Psoas muscle (tissue), 8 donors: ENCODE data around the gene DUSP8. TPM values are rescaled to one million over a fixed set of nuclear protein-coding genes. Genes with fewer than 3 reads are reported as not detected.

Source experiments
- ATAC-seq, 4 donors: fragments of 200-7000 bp; cut with Tn5 transposase; one replicate each; pipeline ENCODE4 v1.9.1; 2020; ENCODE audit warnings: moderate library complexity in 3 of 4, mild to moderate bottlenecking in 2 of 4
- DNase-seq, 2 donors: peaks; one replicate each; pipeline ENCODE4 v3.0.0-alpha.2; 2020
- H3K27ac ChIP-seq: fragments of 200-600 bp; one replicate; pipeline ENCODE4 v1.8.0; 2022
- H3K27me3 ChIP-seq, 3 donors: fragments of 200-600 bp in 1 of 3; one replicate each; pipeline versions ENCODE4 v1.6.1 to v1.8.0; 2013 to 2022; ENCODE audit warnings: low read length in 2 of 3, mild to moderate bottlenecking in 2 of 3, moderate library complexity in 1 of 3; ENCODE audit not compliant: insufficient read depth in 3 of 3
- H3K36me3 ChIP-seq, 2 donors: fragments of 200-600 bp in 1 of 2; one replicate each; pipeline versions ENCODE4 v1.6.1 to v1.8.0; 2013 to 2022; ENCODE audit warnings: low read depth in 1 of 2, mild to moderate bottlenecking in 1 of 2, moderate library complexity in 1 of 2; ENCODE audit not compliant: insufficient read depth in 1 of 2
- H3K4me1 ChIP-seq: fragments of 200-600 bp; one replicate; pipeline ENCODE4 v1.8.0; 2022
- H3K4me3 ChIP-seq: fragments of 200-600 bp; one replicate; pipeline ENCODE4 v1.8.0; 2022; ENCODE audit warnings: mild to moderate bottlenecking
- H3K9me3 ChIP-seq: fragments of 200-600 bp; one replicate; pipeline ENCODE4 v1.8.0; 2022
- WGBS, 3 donors: extraction: QIAGEN DNeasy Blood & Tissue Kit; methylation state at CpG; one replicate each; pipeline versions ENCODE4 v1.1.6 to v1.1.7; 2013; 5-methylcytosine and 5-hydroxymethylcytosine counted together
- intact Hi-C, 2 donors: fragments of 100-400 bp; cut with DNase I; formaldehyde crosslinking; loops; one replicate each; pipeline versions ENCODE4 v1.11.0 to v1.14.2; 2022
- polyA plus RNA-seq, 3 donors: library from polyadenylated mRNA; stranded (reverse); fragments of 200-250 nt; gene quantifications; one replicate each; pipeline ENCODE4 v1.2.3, GENCODE V29; 2013
- total RNA-seq, 4 donors: library from RNA; stranded (reverse); fragmentation: NEBNext Ultra II Directional in 2 of 4; extraction: Animal tissue kit (Norgen Biotek cat#: 25700) in 2 of 4; gene quantifications; one replicate each; pipeline versions ENCODE4 v1.2.1 to v1.2.4, GENCODE V29; 2021 to 2023
- TF ChIP-seq, protein P1 (sequence below): fragments of 200-600 bp; IDR thresholded peaks from one replicate; pipeline ENCODE4 v1.8.0; 2022; ENCODE audit warnings: antibody characterized with exemption
- donor health status: healthy with polysubstance abuse.
- donor health status: DM: no; HTN: no; CAD: no; lungs with moderate emphysema.
- donor health status: Bipolar disorder and iron deficiency.
- donor health status: healthy.
- donor health status: DM: yes; HTN: yes; CAD: no.
- donor health status: DM: no; HTN: no; CAD: no.
- donor health status: DM: no; HTN: no; CAD: no.
- donor health status: DM: yes; HTN: yes; CAD: no.

DUSP8 gene
- total and polyA plus RNA-seq, 7 donors = 1.0 to 15.2 (median 9.9) TPM

DNA sequence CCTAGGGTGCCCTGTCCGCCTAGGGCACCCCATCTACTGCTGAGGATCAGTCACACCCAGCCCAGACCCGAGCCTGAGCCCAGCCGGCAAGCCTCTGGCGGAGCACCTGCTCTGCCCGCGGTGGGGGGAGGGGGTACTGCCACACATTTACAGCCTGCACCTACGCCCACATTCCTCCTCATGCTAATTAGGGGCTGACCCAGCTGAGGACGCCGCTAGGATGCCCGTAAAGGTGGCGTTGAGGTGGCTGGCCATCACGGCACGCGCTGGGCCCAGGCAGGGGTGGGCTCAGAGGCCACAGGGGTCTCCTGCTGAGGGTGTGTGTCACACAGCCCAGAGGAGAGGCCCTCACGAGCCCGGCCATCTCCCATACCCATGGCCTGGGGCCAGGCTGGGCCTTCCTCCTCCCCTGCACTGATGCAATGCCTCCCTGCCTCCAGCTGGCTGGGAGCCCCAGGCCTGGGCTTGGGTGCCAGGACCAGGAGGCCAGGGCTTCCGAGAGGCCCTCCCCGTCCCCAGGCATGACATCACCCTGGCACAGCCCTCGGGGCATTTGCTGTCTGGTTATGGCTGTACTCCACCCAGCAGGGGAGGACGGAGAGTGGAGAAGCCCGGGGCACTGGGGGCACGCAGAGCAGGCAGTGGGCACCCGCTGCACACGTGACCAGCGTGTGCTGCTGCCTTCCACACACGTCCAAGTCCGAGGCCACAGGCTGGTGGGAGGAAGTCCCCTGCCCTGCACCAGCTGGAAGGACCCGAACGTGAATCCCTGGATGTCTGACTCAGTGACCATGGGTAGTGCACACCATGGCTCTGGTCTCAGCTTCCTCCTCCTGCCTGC is 12.7 kb downstream of the DUSP8 start:
- Histone ChIP-seq H3K4me3 (peak overlapping the region; percentile 42), H3K4me1 (peaks cover 40% of the 10 kb centered on the region), H3K36me3 (peaks cover 0 to 48% of the 10 kb centered on the region in 2 donors)

DNA sequence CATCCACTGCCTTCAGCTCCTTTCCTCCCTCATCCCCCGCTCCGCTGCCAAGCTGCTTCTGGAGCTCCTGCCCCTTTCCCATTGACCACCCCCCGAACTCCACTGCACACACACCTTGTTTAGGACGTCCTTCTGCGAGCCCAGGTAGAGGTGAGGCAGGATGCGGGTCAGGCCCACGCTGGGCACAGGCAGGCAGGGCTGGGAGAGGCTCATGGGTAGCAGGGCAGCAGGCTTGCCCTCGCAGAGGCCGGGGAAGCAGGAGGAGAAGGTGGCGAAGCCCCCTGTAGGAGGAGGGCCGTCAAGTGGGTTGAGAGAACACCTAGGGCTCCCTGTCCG is 13.3 kb downstream of the DUSP8 start:
- intact Hi-C loops = no loop called here
- H3K36me3 ChIP-seq = peaks cover 0 to 44% of the 10 kb centered on the region in 2 donors
- no peak for ATAC-seq
- peaks cover 38% of the 10 kb centered on the region for H3K4me1 ChIP-seq
- no peak for DNase-seq
- TF ChIP-seq, protein P1, sequence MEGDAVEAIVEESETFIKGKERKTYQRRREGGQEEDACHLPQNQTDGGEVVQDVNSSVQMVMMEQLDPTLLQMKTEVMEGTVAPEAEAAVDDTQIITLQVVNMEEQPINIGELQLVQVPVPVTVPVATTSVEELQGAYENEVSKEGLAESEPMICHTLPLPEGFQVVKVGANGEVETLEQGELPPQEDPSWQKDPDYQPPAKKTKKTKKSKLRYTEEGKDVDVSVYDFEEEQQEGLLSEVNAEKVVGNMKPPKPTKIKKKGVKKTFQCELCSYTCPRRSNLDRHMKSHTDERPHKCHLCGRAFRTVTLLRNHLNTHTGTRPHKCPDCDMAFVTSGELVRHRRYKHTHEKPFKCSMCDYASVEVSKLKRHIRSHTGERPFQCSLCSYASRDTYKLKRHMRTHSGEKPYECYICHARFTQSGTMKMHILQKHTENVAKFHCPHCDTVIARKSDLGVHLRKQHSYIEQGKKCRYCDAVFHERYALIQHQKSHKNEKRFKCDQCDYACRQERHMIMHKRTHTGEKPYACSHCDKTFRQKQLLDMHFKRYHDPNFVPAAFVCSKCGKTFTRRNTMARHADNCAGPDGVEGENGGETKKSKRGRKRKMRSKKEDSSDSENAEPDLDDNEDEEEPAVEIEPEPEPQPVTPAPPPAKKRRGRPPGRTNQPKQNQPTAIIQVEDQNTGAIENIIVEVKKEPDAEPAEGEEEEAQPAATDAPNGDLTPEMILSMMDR = no peak
- no peaks in the 10 kb centered on the region for H3K9me3 ChIP-seq
- peak overlapping the region; percentile 89 for H3K27ac ChIP-seq
- peak overlapping the region; percentile 42 for H3K4me3 ChIP-seq
- 48 to 53% (median 49%) methylated on average over 11 to 12 of the region's 12 CpGs for WGBS, 3 donors
- H3K27me3 ChIP-seq = no peaks in the 10 kb centered on the region

More for the DNA sequence above, 12.7 kb downstream of the DUSP8 start:
- DNase-seq (peak; percentile 94 to 97), ATAC-seq (peak; percentile 90 to 92 (median 92))
- WGBS, 3 donors = 19 to 35% (median 22%) methylated on average over 26 to 29 of the region's 29 CpGs
- Histone ChIP-seq H3K9me3 (no peaks in the 10 kb centered on the region), H3K27ac (peak overlapping the region; percentile 89), H3K27me3 (no peaks in the 10 kb centered on the region)
- intact Hi-C loops = no loop called here
- TF ChIP-seq, protein P1 = no peak

DNA sequence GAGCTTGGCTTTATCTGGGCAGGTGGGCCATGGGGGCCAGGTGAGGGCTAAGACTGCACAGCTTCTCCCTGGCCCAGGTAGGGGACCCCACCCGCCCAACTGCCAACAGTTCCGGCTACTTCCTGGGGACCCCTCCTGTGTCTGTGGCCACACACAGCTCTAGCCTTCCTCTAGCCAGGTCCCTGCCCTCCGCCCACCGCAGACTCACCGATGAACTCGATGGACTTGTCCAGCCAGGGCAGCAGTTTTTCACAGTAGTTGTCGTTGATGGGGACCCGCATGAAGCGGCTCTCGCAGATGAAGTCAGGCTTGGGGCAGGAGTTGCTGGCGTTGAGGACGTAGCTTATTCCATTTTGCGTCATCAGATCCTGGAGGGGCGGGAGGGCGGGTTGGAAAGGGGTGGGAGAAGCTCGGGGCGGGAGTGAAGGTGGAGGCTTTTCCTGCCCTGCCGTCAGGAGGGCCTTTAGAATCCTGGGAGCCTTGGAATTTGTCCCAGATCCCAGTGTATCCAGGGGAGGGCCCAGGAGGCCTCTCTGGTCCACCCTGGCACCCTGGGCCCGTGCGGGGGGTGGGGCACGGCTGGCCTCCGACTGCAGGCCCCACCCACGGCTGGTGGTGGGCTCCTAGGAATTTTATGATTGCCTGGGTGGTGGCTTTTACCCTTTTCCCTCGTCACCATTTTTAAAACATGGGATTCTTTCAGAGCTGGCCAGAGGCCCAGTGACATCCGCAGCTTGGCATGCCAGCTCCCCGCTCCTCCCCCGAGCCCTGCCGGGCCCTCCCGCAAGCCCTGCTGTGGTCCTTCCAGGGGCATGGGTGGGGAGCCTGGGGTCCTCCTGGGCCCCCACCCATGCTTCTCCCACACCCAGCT is 13.9 kb downstream of the DUSP8 start:
- no peak for ATAC-seq
- peak overlapping the region; percentile 36 for H3K4me3 ChIP-seq

DNA sequence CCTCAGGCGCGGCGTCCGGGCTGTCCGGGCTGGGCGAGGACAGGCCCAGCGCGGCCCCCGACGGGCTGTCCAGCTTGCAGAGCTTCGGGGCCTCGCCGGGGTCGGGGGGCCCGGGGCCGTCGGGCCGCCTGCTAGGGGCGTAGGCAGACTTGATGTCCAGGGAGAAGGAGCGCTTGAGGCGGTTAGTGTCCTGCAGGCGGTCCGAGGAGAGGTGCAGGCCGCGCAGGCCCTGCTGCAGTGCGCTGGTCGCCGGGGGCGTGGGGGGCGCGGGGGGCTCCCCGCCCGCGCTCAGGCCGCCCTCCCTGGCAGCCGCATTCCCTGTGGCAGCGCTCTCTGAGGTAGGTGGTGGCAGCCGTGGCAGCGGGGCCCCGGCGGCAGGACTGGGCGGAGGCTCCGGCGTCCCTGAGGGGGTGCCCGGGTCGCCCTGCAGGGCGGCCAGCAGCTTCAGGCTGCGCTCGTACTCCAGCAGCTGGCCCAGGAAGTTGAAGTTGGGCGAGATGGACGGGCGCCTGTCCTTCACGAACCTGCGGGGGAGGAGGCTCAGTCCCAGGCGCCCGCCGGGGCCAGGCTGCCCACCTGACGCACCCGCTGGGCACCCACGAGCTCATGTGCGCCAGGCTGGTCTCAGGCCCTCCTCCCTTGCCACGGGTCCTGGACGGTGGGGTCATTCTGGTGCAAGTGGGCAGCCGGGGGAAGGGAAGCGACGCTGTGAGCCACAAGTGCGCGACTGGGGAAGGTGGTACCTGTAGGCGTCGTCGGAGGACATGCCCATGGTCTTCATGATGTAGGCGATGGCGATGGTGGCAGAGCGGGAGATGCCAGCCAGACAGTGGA is 14.8 kb downstream of the DUSP8 start:
- Histone ChIP-seq H3K4me1 (peaks cover 49% of the 10 kb centered on the region), H3K9me3 (no peaks in the 10 kb centered on the region), H3K36me3 (peaks cover 0 to 31% of the 10 kb centered on the region in 2 donors), H3K27me3 (no peaks in the 10 kb centered on the region), H3K27ac (peak overlapping the region; percentile 89), H3K4me3 (no peak overlapping the region)
- 91 to 93% (median 92%) methylated on average over 47 to 74 of the region's 74 CpGs for WGBS, 3 donors
- TF ChIP-seq, protein P1 = no peak
- intact Hi-C loops = no loop called here
- ATAC-seq (no peak), DNase-seq (peak in 1 of 2 donors; percentile 50)

More for the DNA sequence above, 13.9 kb downstream of the DUSP8 start:
- Histone ChIP-seq H3K27me3 (no peaks in the 10 kb centered on the region), H3K36me3 (peaks cover 0 to 38% of the 10 kb centered on the region in 2 donors), H3K27ac (peak overlapping the region; percentile 89), H3K9me3 (no peaks in the 10 kb centered on the region), H3K4me1 (peaks cover 41% of the 10 kb centered on the region)
- peak; percentile 64 to 65 for DNase-seq
- intact Hi-C loops = no loop called here
- TF ChIP-seq, protein P1 = no peak
- WGBS, 3 donors = 51 to 63% (median 55%) methylated on average over 29 of the region's 29 CpGs
